MV-4-11 (cell line): ENCODE measurements around the gene PUSL1.

Source experiments
- DNase-seq: peaks from one replicate; lab custom pipeline; 2025; lab: John Stamatoyannopoulos, UW

PUSL1 gene

GRCh38 chr1:1307923-1308755 lies at the start of gene PUSL1, which contains the start of gene ACAP3:
Gene PUSL1, plus strand, starts transcription at chr1:1308597. Its CDS starts 47 bp downstream, at chr1:1308644.
Gene ACAP3, minus strand, starts transcription at chr1:1307930. Its CDS starts 115 bp downstream, at chr1:1307815.
- peak; percentile 89 for DNase-seq

GRCh38 chr1:1259119-1259488 lies 49.3 kb upstream of the PUSL1 start:
- DNase-seq = no peak

DNA sequence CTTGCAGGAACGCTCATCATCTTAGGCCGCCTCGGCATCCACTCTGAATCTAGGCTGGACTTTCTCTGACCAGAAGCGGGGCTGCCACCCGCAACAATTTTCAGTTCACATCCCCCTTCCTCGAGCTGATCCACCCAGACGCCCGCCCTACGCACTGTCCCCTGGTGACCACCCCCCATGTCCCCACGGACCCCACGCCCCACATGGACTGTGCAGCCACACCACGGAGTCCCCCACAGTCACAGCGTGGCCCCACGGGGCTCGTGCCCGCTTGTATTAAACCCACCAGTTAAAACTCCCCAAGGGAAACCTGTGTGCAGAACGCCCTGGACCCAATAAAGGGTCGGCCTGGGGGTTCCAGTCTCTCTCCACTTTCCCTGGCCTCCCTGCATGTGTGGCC lies 48.9 kb upstream of the PUSL1 start:
- no peak for DNase-seq

- peak; percentile 92 for DNase-seq
Observed at GRCh38 chr1:1259951-1260600, 48.3 kb upstream of the PUSL1 start.

DNA sequence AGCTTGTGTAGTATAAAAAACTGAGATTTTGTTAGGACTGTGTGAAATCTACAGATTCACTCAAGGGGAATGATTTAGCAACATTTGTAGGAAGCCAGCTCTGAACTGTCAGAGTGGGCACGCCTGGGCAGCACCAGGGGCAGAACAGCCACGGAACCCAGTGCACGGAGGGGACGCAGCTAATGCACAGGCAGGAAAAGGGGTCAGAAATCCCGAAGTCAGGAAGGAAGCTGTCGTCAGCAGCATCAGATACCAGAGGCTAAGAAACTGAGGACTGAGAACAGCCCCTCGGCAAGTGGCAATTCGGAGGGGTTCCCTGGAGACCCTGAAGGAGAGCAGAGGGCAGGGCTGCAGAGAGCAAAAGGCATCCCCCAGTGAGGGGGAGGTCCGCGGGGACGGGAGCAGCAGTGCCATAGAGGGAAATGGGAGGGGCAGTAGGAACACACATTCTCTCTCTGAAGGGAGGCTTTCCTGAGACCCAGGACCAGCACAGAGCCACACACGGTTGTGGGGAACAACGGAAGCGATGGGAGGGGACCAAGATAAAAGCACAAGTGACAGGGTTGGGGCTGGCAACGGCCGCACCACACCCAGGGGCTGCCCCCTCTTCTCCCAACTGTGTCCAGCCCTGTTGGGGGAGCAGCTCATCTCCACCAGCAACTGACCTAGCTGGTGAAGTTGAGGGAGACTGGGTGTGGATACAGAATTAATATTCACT lies 47.4 kb upstream of the PUSL1 start:
- DNase-seq = no peak

- DNase-seq = no peak
Observed at GRCh38 chr1:1262071-1262470, 46.3 kb upstream of the PUSL1 start.

DNA sequence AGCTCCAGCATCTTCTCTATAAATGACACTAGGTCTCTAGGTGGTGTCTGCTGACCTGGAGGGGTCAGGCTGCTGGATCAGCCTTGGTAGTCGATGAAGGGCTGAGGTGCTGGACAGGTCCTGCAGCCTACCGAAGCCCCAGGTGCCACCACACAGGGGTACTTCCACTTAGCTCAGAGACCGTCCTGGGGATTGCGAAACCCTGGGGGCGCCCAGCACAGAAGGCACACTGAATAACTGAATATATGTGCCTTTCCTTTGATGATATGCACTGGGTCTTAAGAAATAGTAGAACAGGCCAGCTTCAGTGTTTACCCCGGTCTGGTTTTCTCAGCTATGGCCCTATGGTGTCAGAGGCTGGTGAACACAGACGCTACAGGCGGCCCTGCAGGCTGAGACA lies 45.6 kb upstream of the PUSL1 start:
- peak; percentile 10 for DNase-seq

GRCh38 chr1:1264026-1264425 lies 44.4 kb upstream of the PUSL1 start:
- DNase-seq = no peak

- DNase-seq = no peak
Observed at GRCh38 chr1:1264868-1265272, 43.5 kb upstream of the PUSL1 start.

DNA sequence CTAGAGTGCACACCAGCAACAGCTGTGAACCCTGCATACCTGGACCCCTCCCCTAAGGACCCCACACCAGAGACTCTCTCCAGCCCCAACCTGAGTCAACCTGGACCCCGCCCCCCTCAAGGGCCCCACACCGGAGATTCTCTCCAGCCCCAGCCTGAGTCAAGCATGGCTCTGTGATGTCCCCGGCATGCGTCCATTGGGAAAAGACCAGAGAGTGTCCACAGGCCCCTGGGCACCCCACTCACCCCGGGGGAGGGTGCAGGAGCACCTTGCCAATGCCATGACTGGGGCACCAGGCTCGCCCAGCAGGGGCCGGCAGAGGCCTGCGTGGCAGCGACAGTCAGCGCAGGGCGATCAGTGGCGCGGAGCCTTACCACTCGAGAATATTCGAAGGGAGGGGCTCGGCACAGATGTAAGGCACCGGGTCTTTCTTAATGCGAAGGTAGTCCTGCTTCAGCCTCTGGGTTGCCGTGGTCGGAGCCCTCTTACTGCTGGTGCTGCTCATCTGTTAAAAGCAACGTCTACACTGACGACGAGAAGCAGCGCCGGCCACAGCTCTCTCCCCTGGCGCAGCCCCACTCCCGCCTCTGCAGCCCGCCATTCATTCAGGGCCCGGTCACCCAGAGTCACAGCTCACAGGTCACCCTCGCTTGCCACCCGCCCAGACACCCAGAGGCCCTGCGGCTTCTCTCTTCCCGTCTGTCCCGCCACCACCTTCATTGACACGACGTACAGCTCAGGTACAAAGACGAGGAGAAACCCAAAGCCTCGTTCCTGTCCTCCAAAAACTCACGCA lies 40.7 kb upstream of the PUSL1 start:
- no peak for DNase-seq

GRCh38 chr1:1268284-1268682 lies 40.1 kb upstream of the PUSL1 start:
- no peak for DNase-seq

GRCh38 chr1:1270813-1271212 lies 37.6 kb upstream of the PUSL1 start:
- DNase-seq = no peak

GRCh38 chr1:1272341-1273208 lies 35.8 kb upstream of the PUSL1 start:
- no peak for DNase-seq

- DNase-seq = no peak
Observed at GRCh38 chr1:1273209-1273511, 35.2 kb upstream of the PUSL1 start.

- peak; percentile 81 for DNase-seq
Observed at GRCh38 chr1:1273512-1274298, 34.7 kb upstream of the PUSL1 start, which contains the start of gene UBE2J2. Gene UBE2J2, minus strand, starts transcription at chr1:1273854. Its CDS starts 5,862 bp downstream, at chr1:1267992.

GRCh38 chr1:1274299-1274930 lies 34.0 kb upstream of the PUSL1 start:
- DNase-seq = no peak

GRCh38 chr1:1274931-1275431 lies 33.4 kb upstream of the PUSL1 start:
- DNase-seq = no peak

DNA sequence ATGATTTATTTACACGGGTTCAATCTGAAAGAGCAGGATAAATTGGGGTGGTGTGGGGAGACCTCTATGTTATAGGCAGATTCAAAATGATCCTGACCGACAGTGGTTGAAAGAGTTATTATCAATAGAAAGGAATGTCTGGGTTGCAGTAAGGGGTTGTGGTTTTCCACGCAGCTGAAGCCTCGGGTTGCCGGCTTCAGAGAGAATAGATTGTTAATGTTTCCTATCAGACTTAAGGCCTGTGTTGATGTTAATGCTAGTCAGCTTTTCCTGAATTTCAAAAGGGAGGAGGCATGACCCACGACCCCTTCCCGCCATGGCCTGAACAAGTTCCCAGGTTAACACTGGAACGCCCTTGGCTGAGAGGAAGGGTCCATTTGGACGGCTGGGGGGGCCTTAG lies 32.6 kb upstream of the PUSL1 start:
- DNase-seq = no peak

GRCh38 chr1:1278620-1279019 lies 29.8 kb upstream of the PUSL1 start:
- DNase-seq = no peak

- DNase-seq = no peak
Observed at GRCh38 chr1:1279028-1279427, 29.4 kb upstream of the PUSL1 start.
